GM19025 (cell line): ENCODE data around the gene ENAH.

Source experiments
- ATAC-seq: cut with Tn5 transposase; IDR thresholded peaks from one replicate; pipeline ENCODE4 v1.9.1; 2021; ENCODE audit warnings: mild to moderate bottlenecking, low read depth, moderate library complexity; ENCODE audit not compliant: unreplicated experiment

Gene ENAH

GRCh38 chr1:225508538-225509375, 144.2 kb downstream of the ENAH start:
- no peak for ATAC-seq

DNA sequence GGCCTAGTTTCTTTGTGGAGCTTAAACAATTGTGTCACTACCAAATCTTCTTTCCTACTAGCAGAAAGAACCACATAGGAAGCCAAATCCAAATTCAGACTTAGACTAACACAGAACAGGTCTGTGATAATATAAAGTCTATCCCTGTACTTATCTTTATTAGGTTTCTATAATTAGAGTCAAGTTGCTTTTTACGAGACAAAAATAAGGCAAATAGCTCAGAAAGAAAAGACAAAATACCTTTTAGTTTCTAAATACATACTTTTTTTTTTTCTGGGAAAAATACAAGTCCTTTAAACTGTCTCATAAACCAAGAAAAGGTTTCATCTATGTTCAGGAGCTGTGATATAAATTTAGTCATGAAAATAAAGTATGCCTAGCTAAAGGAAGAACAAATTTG, 146.2 kb downstream of the ENAH start:
- ATAC-seq = no peak

DNA sequence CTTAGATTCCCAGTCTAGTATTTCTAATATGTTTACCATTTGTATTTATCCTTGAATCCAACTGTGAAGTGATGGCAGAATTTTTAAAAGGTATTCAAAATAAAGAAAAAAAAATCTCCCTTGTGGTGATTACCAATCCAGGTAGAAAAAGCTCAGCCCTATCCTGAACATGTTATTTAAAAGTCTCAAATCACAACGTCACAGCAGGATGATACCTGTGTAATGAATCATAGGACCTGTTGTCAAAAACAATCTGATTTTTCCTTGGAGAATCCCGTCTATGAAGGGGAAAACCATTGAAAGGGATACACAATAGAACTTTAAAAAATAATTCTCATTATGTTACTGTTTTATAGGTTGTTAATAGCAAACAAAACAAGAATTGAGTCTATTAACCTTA, 148.1 kb downstream of the ENAH start:
- ATAC-seq = no peak

- no peak for ATAC-seq
These were observed 152.2 kb downstream of the ENAH start for GRCh38 chr1:225500624-225501192.

- no peak for ATAC-seq
These were observed 154.3 kb downstream of the ENAH start for GRCh38 chr1:225498549-225499136.

- ATAC-seq = no peak
These were observed 158.0 kb downstream of the ENAH start for GRCh38 chr1:225494789-225495359.

DNA sequence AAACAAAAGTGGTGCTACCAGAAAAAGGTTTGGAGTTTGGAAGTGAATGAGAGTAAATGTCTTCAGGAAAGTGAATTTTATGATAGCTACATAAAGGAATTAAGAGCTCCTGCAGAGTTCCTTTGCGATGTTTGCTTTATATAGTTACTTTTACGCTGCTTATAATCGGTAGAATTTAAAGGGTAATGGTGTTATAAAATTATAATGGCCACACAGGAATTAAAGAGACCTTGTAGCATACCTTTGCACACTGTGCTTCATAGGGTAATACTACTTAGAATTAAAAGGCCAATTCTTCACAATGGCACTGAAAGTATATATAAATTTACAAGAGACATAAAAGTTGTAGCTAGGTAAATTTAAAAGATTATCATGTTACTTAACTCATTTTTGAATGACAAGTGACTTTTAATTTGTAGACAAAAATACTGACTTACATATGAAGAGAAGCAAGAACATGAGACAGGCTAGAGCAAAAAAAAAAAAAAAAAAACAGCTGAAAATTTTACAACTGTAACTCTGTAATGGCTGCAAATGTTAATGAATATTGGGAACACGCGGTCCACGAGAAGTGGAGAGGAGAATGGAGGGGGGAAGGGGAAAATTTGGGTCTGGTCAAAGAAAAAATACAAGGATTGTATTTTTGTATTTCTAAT, 159.2 kb downstream of the ENAH start:
- ATAC-seq = no peak

DNA sequence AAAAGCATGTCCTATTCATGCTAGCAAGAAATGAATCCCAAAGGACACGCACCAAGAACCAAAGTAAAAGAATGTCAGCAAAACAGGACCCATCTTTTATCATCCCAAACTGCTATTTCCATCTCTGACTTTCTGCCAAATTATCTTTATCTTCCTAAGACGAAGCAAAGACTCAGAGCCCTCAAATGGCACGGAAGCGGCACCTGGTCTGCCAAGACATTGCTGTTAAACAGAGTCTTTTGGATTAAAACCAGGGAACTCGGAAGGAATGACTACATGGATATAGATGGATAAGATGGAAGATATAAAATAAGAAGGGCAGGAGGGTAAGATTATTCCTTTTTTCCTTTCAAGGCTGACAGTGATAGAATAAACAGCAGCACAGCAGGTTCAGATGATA, 164.2 kb downstream of the ENAH start:
- ATAC-seq = no peak

DNA sequence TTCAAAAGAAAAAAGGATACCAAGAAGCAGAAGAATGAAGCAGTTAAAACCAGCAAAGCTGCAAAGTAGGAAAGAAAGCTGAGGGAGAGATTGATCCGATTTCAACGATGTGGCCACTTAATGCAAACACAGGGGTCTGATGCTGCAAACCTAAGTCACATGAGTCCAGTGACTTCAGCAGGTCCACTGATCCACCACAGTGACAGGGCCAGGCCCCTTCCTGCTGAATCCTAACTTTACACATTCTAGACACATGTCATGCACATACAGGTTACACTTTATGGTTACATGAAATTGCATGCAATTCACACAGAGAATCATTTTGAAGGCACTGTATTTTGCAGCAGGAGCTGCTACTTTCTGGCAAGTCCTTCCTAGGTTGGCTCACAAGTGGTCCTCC, 166.1 kb downstream of the ENAH start:
- ATAC-seq = no peak

GRCh38 chr1:225485991-225486530, 166.9 kb downstream of the ENAH start:
- no peak for ATAC-seq

- ATAC-seq = no peak
These were observed 167.7 kb downstream of the ENAH start for GRCh38 chr1:225485226-225485625.

- no peak for ATAC-seq
These were observed 168.2 kb downstream of the ENAH start for GRCh38 chr1:225484657-225485214.

- ATAC-seq = no peak
These were observed 168.9 kb downstream of the ENAH start for GRCh38 chr1:225483818-225484656.

DNA sequence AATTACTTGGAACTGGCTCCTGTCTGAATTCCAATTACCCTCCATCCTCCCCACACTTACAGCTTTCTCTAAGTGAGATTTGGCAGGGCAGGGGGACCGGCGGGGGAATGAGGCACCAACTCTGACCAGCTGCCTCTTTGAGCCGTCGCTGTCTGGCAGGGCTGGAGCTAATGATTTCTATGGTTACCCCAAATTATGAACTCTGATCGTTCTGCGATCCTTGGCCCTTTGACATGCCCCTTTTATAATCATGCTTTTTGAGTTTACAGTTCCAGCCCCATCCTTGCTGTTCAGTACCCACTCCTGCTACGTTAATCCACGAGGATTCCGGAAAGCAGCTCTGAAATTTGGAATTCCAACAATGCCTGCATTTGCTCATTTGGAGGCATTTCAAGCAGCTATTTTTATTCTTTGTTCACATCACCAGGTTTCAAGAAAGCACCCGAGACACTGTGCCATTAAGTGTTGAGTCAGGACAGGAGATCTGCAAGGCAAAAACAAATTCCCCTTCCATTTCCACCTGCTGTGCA, 170.4 kb downstream of the ENAH start:
- no peak for ATAC-seq

- ATAC-seq = no peak
These were observed 171.2 kb downstream of the ENAH start for GRCh38 chr1:225481738-225482137.

DNA sequence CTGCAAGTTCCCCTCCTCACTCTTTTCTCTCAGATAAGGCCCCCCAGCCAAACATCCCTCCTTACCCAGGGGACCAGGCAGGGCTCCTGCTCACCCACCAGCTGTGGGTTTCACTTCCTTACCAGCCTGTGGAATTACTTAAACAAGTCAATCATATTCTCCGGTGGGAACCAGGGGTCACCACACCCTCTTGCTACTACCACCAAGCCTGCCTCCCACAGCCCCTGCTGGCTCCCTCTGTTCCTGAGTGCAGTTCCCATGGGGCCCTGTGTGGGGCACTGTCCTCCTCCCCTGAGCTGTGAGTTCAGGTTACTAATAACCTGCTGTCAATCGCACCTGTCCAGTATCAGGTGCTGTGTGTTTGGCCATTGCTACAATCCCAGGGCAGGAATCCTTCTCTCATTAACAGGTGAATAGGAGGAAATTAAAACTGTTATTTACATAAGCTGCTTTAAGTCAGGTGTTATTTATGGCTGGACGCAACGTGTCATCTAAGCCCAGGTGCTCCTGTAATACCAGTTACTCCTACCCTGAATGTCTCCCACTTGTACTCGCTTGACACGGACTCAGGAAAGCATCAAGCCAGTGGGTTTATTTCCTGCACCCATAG, 172.0 kb downstream of the ENAH start:
- peak; percentile 61 for ATAC-seq

- ATAC-seq = no peak
These were observed 172.8 kb downstream of the ENAH start for GRCh38 chr1:225479996-225480720.

DNA sequence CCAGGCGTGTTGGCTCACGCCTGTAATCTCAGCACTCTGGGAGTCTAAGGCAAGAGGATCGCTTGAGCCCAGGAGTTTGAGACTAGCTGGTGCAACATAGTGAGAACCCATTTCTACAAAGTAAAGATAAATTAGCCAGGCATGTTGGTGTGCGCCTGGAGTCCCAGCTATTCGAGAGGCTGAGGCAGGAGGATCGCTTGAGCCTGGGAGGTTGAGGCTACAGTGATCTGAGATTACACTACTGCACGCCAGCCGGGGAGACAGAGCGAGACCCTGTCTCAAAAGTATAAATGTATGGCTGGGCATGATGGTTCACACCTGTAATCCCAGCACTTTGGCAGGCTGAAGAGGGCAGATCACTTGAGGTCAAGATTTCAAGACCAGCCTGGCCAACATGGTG, 173.6 kb downstream of the ENAH start:
- no peak for ATAC-seq
